ENCODE measurements around the gene SYTL2.
"Not testable (repeated sequence)": the region's sequence is repeated elsewhere in the genome, so short reads cannot be mapped to it uniquely, and the experiment has no call there.

Gene SYTL2

GRCh38 chr11:85673393-85673792 lies 137.5 kb downstream of the SYTL2 start:
- no peak for DNase-seq

- no peak for DNase-seq
Observed at GRCh38 chr11:85672105-85672902, 138.6 kb downstream of the SYTL2 start.

- not testable (repeated sequence) for DNase-seq
Observed at GRCh38 chr11:85670949-85671663, 139.8 kb downstream of the SYTL2 start.

DNA sequence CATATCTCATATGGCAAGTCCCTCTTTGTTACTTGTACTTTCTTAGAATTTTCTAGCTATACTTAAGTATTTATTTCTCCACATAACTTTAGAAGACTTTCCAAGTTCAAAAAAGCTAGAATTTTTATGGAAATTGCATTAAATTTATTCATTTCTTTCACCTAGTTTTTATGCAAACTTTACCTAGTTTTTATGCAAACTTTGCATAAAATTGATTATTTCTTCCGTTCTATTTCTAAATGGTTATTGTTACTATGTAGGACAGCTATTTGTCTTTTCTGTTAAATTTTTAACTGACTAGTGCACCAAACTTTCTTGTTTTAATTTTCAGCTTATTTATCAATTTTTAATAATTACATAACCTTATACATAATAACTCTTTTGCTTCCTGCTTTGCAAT lies 142.8 kb downstream of the SYTL2 start:
- DNase-seq = no peak

DNA sequence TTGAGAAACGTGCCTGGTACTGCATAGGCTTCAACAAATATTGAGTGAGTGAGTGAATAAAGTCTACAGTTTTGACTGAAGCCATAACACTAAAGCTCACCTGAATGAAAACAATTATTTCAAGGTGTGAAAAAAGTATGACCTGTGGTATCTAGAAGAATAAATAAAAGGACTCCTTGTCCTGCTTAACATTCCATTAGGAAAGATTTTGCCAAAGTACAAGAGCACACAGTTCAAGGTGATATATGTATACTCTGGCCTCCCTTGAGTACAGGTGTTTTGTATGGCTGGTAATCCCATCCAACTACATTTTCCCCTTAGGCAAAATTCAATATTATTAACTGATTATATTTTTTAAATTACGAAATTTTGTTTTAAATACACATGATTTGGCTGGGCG lies 144.3 kb downstream of the SYTL2 start:
- DNase-seq = no peak

DNA sequence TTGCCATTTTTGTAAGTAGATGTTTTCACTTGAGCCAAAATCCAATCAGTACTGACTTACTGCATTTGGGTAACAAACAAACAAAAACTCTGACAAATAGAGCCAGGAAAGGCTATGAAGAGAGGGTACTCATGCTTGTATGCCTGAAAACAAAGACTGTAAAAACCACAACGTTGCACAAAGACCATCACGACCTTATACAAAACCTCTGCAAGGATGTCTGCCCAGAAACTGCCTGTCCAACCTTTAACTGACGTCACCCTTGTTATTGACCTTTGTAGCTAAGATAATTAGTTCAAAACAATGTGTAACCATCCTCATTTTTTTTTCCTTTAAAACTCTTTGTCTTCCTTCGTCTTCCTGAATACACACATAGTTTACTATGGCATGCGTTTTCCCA lies 145.2 kb downstream of the SYTL2 start:
- DNase-seq = no peak

DNA sequence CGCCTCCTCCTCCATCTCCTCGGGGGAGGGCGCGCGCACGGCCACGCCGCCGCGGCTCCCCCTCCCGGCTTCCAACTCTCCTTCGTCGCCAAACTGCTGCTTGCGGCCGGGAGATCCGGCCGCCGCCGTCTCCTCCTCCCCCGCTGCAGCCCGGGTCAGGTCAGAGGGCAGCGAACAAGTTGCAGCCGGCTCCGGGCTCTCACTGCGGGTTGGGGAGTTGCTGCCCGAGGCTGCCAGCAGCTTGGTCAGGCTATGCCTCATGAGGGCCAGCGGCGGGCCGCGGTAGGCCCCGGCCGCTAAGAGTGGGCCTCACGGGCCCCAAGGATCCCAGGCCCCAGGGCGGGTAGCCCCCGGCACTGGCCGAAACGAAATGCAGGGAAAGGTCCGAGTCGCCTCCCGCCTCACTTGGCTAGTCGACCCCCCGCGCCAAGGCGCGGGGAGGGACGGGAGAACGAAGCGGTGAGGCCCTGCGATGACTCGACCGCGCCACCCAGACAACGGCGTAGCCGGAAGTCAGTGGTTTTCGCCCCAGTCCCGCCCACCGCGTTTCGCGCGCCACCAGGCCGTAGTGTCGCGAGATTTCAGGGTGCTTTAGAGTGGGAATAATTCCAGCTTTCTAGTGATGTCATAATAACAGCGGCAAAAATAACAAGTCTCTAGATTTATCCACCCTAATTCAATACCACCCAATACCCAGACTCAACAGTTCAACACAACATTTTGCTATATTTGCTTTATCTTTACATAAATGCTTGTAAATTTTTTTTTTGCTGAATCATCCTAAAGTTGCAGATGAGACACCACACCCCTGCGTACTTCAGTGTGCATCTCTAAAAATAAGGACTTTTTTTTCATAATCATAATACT lies 146.1 kb downstream of the SYTL2 start, which contains the start of gene CREBZF:
CREBZF (minus strand) TSS at position 515 of the 867 bp plus-strand sequence; CDS start at position 261, 254 bp downstream.
- peak; percentile 80 to 90 (median 82) for DNase-seq

DNA sequence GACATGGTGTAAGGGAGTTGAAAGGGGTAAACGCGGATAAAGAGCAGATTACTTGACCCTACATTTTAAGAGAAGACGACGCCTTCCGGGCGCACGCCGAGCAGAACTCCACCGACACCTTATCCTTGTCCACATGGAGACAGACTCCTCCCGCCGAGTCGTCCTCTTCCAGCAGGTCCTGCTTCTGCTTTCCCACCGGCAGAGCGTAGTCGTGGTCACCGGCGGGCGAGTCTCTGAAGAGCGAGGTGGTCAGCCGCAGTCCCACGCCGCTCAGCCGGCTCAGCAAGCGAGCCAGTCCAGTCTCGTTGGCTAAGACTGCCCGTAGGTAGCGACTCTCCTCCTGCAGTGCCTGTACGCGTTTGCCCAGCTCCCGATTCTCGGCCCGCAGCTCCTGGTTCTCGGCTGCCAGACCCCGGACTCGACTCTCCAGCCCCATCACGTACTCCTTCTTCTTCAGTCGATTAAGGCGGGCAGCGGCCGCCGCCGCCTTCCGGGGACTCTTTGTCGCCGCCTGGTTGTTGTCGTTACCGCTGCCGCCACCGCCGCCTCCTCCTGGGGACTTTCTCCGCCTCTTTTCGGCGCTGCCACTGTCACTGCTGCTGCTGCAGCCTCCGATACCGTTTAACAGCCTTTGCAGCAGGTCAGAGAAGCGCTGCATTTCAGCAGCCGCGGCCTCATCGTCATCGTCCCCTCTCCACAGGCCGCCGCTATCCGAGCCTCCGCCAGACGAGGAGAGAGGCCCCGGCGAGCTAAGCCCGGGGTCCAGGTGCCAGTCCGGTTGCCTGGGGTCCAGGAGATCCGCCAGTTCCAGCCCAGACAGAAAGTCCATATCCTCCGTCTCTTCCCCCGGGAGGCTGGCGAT lies 147.0 kb downstream of the SYTL2 start:
- peak; percentile 69 to 84 (median 77) for DNase-seq

DNA sequence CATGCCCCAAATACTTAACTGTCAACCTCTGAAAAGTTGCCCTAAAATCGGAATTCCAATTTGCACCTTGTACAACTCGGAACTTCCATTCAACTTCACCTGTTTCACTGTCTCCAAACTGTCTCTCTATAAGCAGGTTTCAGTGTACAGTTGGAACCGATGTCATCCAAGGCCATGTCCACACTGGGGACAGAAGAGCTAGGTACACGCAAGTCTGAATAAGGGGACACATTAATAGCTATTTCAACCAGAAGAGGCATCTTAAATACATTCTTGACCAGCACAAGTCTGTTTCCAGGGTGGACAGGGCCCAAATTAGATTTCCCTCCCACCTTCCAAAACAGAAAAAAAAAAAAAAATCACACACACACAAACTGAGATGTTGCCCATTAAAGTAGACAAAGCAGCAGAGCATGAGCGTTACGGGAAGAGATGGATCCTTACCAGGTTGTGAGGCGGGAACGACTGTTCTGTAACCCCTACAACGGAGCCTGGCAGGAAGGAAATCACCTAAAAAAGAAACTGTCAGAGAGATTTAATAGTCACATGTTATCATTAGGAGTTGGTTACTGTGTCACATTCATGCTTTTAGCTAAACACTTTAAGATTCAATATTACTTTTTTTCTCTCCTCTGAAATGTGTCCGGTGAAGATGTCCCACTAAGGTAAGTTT lies 147.7 kb downstream of the SYTL2 start:
- DNase-seq = no peak

GRCh38 chr11:85661972-85662664 lies 148.8 kb downstream of the SYTL2 start:
- no peak for DNase-seq

GRCh38 chr11:85658180-85658579 lies 152.8 kb downstream of the SYTL2 start:
- no peak for DNase-seq

DNA sequence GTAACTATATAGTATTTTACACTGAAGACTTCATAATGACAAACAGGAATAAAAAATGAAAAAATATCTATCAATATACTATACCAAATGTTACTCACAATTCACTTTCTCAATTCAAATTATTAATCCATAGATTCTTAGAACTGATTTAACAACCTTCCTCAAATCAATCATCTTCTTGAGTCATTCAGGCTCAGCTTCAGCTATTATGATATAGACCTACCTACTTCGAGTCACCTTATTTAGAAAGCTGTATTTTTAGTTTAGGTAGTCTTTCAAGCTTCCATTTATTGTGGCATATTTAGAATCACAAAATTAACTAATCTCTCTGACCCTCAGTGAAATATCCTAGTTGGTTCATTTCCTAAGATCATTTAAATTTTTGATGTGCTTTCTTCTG lies 154.2 kb downstream of the SYTL2 start:
- no peak for DNase-seq

- DNase-seq = not testable (repeated sequence)
Observed at GRCh38 chr11:85654343-85654742, 156.6 kb downstream of the SYTL2 start.

GRCh38 chr11:85652786-85653447 lies 158.0 kb downstream of the SYTL2 start:
- DNase-seq = no peak

GRCh38 chr11:85651118-85651517 lies 159.8 kb downstream of the SYTL2 start:
- DNase-seq = no peak

GRCh38 chr11:85647604-85648299 lies 163.2 kb downstream of the SYTL2 start, which contains the start of gene TMEM126A:
TMEM126A (plus strand) TSS chr11:85647967; CDS start chr11:85650256, 2,289 bp downstream.
- DNase-seq = peak; percentile 81 to 85 (median 83)

- DNase-seq = no peak
Observed at GRCh38 chr11:85647078-85647477, 163.9 kb downstream of the SYTL2 start.

Measured in activated CD4-positive, CD25-positive, alpha-beta regulatory T cell (primary cell).